Activated T-cell treated with anti-CD3 and anti-CD28 coated beads for 48 hours (primary cell): ENCODE data around the gene IL6ST.

Experiments
- DNase-seq: peaks from one replicate; pipeline ENCODE4 v3.0.0-alpha.2; 2020; ENCODE audit warnings: low read depth

The IL6ST gene

GRCh38 chr5:55895346-55895745 is 99.4 kb downstream of the IL6ST start:
- no peak for DNase-seq

GRCh38 chr5:55894135-55894534 is 100.6 kb downstream of the IL6ST start:
- DNase-seq, result no peak

- DNase-seq, result no peak
Measured at GRCh38 chr5:55892479-55892878, 102.3 kb downstream of the IL6ST start.

GRCh38 chr5:55888205-55888604 is 106.6 kb downstream of the IL6ST start:
- no peak for DNase-seq

GRCh38 chr5:55885359-55885758 is 109.4 kb downstream of the IL6ST start:
- DNase-seq, result no peak
